ENCODE data around the gene CD200.
A peak's percentile ranks its signal among the peaks of the same experiment; 100 is the strongest.

CD200 gene

DNA sequence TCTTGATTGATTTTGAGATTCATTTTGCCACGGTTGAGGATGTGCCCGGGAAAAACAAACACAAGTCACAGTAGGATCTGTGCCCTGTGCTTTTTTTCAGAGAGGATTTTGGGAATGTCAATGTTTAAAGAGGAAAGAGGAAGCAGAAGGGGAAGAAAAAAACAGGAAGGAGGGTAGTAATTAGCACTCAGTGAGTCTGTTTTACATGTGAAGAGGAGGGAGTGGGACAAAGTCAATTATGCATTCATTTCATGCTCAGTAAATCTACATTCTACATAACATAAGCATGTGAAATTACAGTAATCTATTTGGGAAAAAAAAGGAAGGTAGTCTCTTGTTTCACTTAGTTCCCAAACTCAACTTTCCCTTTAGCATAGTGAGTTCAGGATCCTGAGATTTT is 18.3 kb upstream of the CD200 start:
- Histone ChIP-seq H3K27me3 (ENCODE audit: insufficient read depth, poor library complexity, severe bottlenecking) (no peaks in the 10 kb centered on the region), H3K27ac (replicated peaks) (no peak overlapping the region), H3K4me3 (replicated peaks; ENCODE audit: insufficient read depth, low read length) (no peak overlapping the region)
- TF ChIP-seq GABPA (IDR thresholded peaks at IDR 0.05; ENCODE audit: low read depth) = no peak
- TF ChIP-seq, protein P1, sequence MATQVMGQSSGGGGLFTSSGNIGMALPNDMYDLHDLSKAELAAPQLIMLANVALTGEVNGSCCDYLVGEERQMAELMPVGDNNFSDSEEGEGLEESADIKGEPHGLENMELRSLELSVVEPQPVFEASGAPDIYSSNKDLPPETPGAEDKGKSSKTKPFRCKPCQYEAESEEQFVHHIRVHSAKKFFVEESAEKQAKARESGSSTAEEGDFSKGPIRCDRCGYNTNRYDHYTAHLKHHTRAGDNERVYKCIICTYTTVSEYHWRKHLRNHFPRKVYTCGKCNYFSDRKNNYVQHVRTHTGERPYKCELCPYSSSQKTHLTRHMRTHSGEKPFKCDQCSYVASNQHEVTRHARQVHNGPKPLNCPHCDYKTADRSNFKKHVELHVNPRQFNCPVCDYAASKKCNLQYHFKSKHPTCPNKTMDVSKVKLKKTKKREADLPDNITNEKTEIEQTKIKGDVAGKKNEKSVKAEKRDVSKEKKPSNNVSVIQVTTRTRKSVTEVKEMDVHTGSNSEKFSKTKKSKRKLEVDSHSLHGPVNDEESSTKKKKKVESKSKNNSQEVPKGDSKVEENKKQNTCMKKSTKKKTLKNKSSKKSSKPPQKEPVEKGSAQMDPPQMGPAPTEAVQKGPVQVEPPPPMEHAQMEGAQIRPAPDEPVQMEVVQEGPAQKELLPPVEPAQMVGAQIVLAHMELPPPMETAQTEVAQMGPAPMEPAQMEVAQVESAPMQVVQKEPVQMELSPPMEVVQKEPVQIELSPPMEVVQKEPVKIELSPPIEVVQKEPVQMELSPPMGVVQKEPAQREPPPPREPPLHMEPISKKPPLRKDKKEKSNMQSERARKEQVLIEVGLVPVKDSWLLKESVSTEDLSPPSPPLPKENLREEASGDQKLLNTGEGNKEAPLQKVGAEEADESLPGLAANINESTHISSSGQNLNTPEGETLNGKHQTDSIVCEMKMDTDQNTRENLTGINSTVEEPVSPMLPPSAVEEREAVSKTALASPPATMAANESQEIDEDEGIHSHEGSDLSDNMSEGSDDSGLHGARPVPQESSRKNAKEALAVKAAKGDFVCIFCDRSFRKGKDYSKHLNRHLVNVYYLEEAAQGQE (IDR thresholded peaks at IDR 0.05; ENCODE audit: insufficient replicate concordance, low read depth) = no peak
- peak; percentile 43; the same call in 1 of the 2 replicates for TF ChIP-seq SPI1 (IDR thresholded peaks at IDR 0.05; ENCODE audit: borderline replicate concordance, low read depth)
- DNase-seq (ENCODE audit: low read depth in 1 of 2, low spot score in 1 of 2) = no peak

DNA sequence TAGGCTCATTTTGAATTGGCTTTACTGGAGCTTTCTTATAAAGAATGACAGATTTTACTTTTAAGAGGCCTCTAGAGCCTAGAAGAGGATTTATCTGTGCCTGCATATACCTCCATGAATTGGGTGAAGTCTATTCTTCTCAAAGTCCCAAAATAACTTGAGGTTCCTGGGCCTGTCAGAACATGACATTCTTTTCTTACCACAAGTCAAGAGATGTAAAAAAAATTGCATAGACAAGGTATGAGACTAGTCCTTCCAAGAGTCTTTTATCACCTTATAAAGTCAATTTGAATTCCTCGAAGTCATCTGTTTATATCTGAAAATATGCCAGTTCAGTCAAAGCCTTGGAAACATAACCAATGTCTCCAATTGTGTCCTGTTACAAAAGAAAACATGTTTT is 17.2 kb upstream of the CD200 start:
- Histone ChIP-seq H3K4me3 (replicated peaks; ENCODE audit: insufficient read depth, low read length) (no peak overlapping the region), H3K27ac (replicated peaks) (no peak overlapping the region), H3K27me3 (ENCODE audit: insufficient read depth, poor library complexity, severe bottlenecking) (no peaks in the 10 kb centered on the region)
- DNase-seq (ENCODE audit: low read depth in 1 of 2, low spot score in 1 of 2) = no peak
- TF ChIP-seq SPI1 (IDR thresholded peaks at IDR 0.05; ENCODE audit: borderline replicate concordance, low read depth) = no peak
- TF ChIP-seq, protein P1 (IDR thresholded peaks at IDR 0.05; ENCODE audit: insufficient replicate concordance, low read depth) = no peak

DNA sequence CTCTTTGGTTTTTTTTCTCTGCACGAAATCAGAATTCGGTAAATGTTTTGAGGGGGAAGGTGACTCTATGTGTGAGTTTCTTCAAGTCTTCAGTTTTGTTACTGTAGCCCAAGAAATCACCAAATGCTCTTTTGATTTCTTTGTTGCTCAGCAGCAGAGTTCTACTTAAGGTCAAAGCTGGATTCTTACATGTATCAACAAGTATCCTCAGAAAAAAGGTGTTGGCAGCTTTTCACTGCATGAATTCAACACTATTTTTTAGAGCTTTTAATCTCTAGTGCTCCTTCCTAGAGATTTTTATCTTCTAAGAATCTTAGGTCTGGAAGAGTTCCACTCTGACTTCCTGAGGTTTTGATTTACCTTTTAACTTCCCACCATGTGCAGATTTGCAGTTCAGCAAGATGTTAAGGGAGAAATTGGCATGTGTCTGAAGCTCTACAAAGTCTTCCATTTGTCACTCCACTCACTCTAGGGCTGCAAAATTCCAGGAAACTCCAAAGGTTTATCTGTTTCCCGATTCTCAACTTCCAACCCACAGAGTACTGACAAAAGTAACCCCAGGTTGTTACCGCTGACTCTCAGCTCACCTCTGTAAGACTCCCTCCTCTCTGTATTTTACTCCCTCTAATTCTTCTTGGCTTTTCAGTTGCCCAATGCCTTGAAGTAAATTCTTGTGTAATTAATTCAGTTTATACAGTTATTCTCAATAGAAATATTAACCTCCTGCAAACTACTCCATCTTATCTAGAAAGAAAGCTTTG is 13.3 kb upstream of the CD200 start:
- no peak for DNase-seq (ENCODE audit: low read depth in 1 of 2, low spot score in 1 of 2)
- Histone ChIP-seq H3K27me3 (ENCODE audit: insufficient read depth, poor library complexity, severe bottlenecking) (no peaks in the 10 kb centered on the region), H3K27ac (replicated peaks) (no peak overlapping the region), H3K4me3 (replicated peaks; ENCODE audit: insufficient read depth, low read length) (no peak overlapping the region)
- TF ChIP-seq, protein P1 (IDR thresholded peaks at IDR 0.05; ENCODE audit: insufficient replicate concordance, low read depth) = no peak
- TF ChIP-seq SPI1 (IDR thresholded peaks at IDR 0.05; ENCODE audit: borderline replicate concordance, low read depth) (no peak), GABPA (IDR thresholded peaks at IDR 0.05; ENCODE audit: low read depth) (no peak), POLR2AphosphoS5 (IDR thresholded peaks at IDR 0.05; ENCODE audit: low read depth) (no peak)
- TF ChIP-seq, protein P2, sequence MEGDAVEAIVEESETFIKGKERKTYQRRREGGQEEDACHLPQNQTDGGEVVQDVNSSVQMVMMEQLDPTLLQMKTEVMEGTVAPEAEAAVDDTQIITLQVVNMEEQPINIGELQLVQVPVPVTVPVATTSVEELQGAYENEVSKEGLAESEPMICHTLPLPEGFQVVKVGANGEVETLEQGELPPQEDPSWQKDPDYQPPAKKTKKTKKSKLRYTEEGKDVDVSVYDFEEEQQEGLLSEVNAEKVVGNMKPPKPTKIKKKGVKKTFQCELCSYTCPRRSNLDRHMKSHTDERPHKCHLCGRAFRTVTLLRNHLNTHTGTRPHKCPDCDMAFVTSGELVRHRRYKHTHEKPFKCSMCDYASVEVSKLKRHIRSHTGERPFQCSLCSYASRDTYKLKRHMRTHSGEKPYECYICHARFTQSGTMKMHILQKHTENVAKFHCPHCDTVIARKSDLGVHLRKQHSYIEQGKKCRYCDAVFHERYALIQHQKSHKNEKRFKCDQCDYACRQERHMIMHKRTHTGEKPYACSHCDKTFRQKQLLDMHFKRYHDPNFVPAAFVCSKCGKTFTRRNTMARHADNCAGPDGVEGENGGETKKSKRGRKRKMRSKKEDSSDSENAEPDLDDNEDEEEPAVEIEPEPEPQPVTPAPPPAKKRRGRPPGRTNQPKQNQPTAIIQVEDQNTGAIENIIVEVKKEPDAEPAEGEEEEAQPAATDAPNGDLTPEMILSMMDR (IDR thresholded peaks at IDR 0.05; ENCODE audit: insufficient read depth, low read length) = no peak

DNA sequence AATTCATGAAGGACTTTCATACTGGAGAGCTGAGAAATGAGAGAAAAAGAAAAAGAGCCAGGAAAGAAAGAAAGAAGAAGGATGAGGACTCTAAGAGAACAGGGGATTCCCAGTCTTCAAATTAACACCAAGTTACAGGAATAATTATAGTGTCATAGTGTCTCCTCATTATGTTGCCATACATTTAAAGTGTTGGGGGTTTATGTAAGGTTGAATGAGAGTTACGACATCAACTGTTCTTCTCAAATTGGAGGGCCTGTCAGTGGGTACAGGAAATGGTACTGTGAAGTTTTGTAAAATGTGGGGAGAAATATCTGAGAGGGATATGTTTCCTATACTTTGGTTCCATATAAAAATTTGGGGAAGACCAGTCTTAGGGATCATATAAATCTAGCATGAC is 12.3 kb upstream of the CD200 start:
- Histone ChIP-seq H3K4me3 (replicated peaks; ENCODE audit: insufficient read depth, low read length) (no peak overlapping the region), H3K27me3 (ENCODE audit: insufficient read depth, poor library complexity, severe bottlenecking) (no peaks in the 10 kb centered on the region), H3K27ac (replicated peaks) (no peak overlapping the region)
- no peak for DNase-seq (ENCODE audit: low read depth in 1 of 2, low spot score in 1 of 2)
- no peak for TF ChIP-seq POLR2AphosphoS5 (IDR thresholded peaks at IDR 0.05; ENCODE audit: low read depth)
- no peak for TF ChIP-seq GABPA (IDR thresholded peaks at IDR 0.05; ENCODE audit: low read depth)
- no peak for TF ChIP-seq SPI1 (IDR thresholded peaks at IDR 0.05; ENCODE audit: borderline replicate concordance, low read depth)
- TF ChIP-seq, protein P1 (IDR thresholded peaks at IDR 0.05; ENCODE audit: insufficient replicate concordance, low read depth) = no peak
- TF ChIP-seq, protein P2 (IDR thresholded peaks at IDR 0.05; ENCODE audit: insufficient read depth, low read length) = no peak

Measured in HL-60 (cell line).